Osteocyte (in vitro differentiated cells): ENCODE measurements around the gene ARHGDIB. TPM values are rescaled to one million over a fixed set of nuclear protein-coding genes. Genes with fewer than 3 reads are reported as not detected.
A peak's percentile ranks its signal among the peaks of the same experiment; 100 is the strongest.

ENCODE experiments used
- DNase-seq: peaks from one replicate; pipeline ENCODE4 v3.0.0; 2021; ENCODE audit warnings: mixed read lengths; ENCODE audit not compliant: unreplicated experiment; ENCODE audit errors: extremely low spot score
- H3K27ac Mint-ChIP-seq: one replicate; pipeline ENCODE4 v1.8.0; 2021; ENCODE audit warnings: mild to moderate bottlenecking, mixed read lengths; ENCODE audit not compliant: unreplicated experiment
- H3K27me3 Mint-ChIP-seq: one replicate; pipeline ENCODE4 v1.8.0; 2021; ENCODE audit warnings: mixed read lengths; ENCODE audit not compliant: unreplicated experiment
- H3K36me3 Mint-ChIP-seq: one replicate; pipeline ENCODE4 v1.8.0; 2021; ENCODE audit warnings: mixed read lengths; ENCODE audit not compliant: unreplicated experiment
- H3K4me1 Mint-ChIP-seq: one replicate; pipeline ENCODE4 v1.8.0; 2021; ENCODE audit warnings: mixed read lengths; ENCODE audit not compliant: unreplicated experiment
- H3K4me3 Mint-ChIP-seq: one replicate; pipeline ENCODE4 v1.8.0; 2021; ENCODE audit warnings: mild to moderate bottlenecking, moderate library complexity, mixed read lengths; ENCODE audit not compliant: unreplicated experiment
- H3K9me3 Mint-ChIP-seq: one replicate; pipeline ENCODE4 v1.8.0; 2021; ENCODE audit warnings: mixed read lengths; ENCODE audit not compliant: unreplicated experiment
- CTCF ChIP-seq: fragments of 200-600 bp; sonication (generic); IDR thresholded peaks from 2 replicates; pipeline ENCODE4 v1.5.0; 2021; ENCODE audit warnings: antibody characterized with exemption, mild to moderate bottlenecking, moderate library complexity
- total RNA-seq: library from RNA; stranded (reverse); gene quantifications from 2 replicates; pipeline ENCODE4 v1.2.1, GENCODE V29; 2021

The ARHGDIB gene
- total RNA-seq, 1 donor from 2014 or later: 14.4 TPM

GRCh38 chr12:14904854-14905253 lies 56.5 kb downstream of the ARHGDIB start:
- TF ChIP-seq CTCF: no peak
- Mint-ChIP-seq H3K9me3 (peaks cover 3% of the 10 kb centered on the region), H3K4me3 (no peak overlapping the region), H3K36me3 (no peaks in the 10 kb centered on the region), H3K27ac (peak overlapping the region; percentile 56), H3K27me3 (no peaks in the 10 kb centered on the region), H3K4me1 (peaks cover 24% of the 10 kb centered on the region)
- DNase-seq: no peak

- Mint-ChIP-seq H3K27me3 (no peaks in the 10 kb centered on the region), H3K9me3 (peaks cover 3% of the 10 kb centered on the region), H3K4me3 (no peak overlapping the region), H3K27ac (no peak overlapping the region), H3K36me3 (no peaks in the 10 kb centered on the region), H3K4me1 (peaks cover 24% of the 10 kb centered on the region)
- no peak for DNase-seq
- TF ChIP-seq CTCF: no peak
These were observed 57.9 kb downstream of the ARHGDIB start for GRCh38 chr12:14903386-14904098.

- TF ChIP-seq CTCF: no peak
- Mint-ChIP-seq H3K4me3 (no peak overlapping the region), H3K36me3 (no peaks in the 10 kb centered on the region), H3K27ac (peak overlapping the region; percentile 81), H3K9me3 (peaks cover 3% of the 10 kb centered on the region), H3K4me1 (peaks cover 24% of the 10 kb centered on the region), H3K27me3 (no peaks in the 10 kb centered on the region)
- DNase-seq: no peak
These were observed 58.9 kb downstream of the ARHGDIB start for GRCh38 chr12:14902465-14902864.

GRCh38 chr12:14901228-14901562 lies 60.2 kb downstream of the ARHGDIB start:
- H3K36me3 Mint-ChIP-seq: no peaks in the 10 kb centered on the region
- no peak overlapping the region for H3K4me3 Mint-ChIP-seq
- no peak overlapping the region for H3K27ac Mint-ChIP-seq
- peaks cover 34% of the 10 kb centered on the region for H3K4me1 Mint-ChIP-seq
- TF ChIP-seq CTCF: no peak
- peaks cover 3% of the 10 kb centered on the region for H3K9me3 Mint-ChIP-seq
- H3K27me3 Mint-ChIP-seq: no peaks in the 10 kb centered on the region
- no peak for DNase-seq

GRCh38 chr12:14900521-14901227 lies 60.7 kb downstream of the ARHGDIB start:
- DNase-seq: no peak
- H3K27ac Mint-ChIP-seq: no peak overlapping the region
- H3K36me3 Mint-ChIP-seq: no peaks in the 10 kb centered on the region
- H3K27me3 Mint-ChIP-seq: no peaks in the 10 kb centered on the region
- H3K9me3 Mint-ChIP-seq: peaks cover 3% of the 10 kb centered on the region
- no peak for TF ChIP-seq CTCF
- H3K4me1 Mint-ChIP-seq: peaks cover 38% of the 10 kb centered on the region
- H3K4me3 Mint-ChIP-seq: no peak overlapping the region
